ENCODE results near the gene CEP57.
"Not testable (repeated sequence)": the region's sequence is repeated elsewhere in the genome, so short reads cannot be mapped to it uniquely, and the experiment has no call there.

DNA sequence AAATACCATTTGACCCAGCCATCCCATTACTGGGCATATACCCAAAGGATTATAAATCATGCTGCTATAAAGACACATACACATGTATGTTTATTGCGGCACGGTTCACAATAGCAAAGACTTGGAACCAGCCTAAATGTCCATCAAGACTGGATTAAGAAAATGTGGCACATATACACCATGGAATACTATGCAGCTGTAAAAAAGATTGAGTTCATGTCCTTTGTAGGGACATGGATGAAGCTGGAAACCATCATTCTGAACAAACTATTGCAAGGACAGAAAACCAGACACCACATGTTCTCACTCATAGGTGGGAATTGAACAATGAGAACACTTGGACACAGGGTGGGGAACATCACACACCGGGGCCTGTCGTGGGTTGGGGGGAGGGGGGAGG is 20.8 kb downstream of the CEP57 start:
- not testable (repeated sequence) for TF ChIP-seq POLR2A, CTCF (IDR thresholded peaks at IDR 0.05)

Measured in esophagus squamous epithelium (tissue), 4 donors.